ENCODE results near the gene BORCS6. TPM values are rescaled to one million over a fixed set of nuclear protein-coding genes. Genes with fewer than 3 reads are reported as not detected.
A peak's percentile ranks its signal among the peaks of the same experiment; 100 is the strongest.

Gene BORCS6
- total RNA-seq, 1 donor from 2014 or later = 4.3 TPM

- DNase-seq (ENCODE audit: low spot score) = no peak
Measured at GRCh38 chr17:8142887-8143580, 46.9 kb downstream of the BORCS6 start.

GRCh38 chr17:8142158-8142886, 47.7 kb downstream of the BORCS6 start:
- DNase-seq (ENCODE audit: low spot score) = no peak

DNA sequence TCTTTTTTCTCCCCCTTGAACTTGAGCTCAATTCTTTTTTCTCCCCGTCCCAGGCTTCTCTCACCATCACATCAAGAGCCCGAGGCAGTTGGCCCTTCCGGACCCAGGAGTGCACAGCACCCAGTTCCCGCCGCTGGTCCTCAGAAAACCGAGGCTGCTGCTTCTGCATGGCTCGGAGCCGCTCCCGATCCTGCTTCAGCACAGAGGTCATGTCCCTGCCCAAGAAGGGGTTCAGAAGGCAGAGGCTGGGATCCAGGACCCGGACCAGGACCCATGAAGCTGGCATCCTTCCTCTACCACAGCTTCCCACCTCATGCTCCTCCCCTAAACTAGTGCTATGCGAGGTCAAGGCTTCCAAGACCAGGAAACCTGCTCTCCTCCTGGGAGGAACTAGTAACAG, 48.2 kb downstream of the BORCS6 start:
- DNase-seq (ENCODE audit: low spot score) = no peak

DNA sequence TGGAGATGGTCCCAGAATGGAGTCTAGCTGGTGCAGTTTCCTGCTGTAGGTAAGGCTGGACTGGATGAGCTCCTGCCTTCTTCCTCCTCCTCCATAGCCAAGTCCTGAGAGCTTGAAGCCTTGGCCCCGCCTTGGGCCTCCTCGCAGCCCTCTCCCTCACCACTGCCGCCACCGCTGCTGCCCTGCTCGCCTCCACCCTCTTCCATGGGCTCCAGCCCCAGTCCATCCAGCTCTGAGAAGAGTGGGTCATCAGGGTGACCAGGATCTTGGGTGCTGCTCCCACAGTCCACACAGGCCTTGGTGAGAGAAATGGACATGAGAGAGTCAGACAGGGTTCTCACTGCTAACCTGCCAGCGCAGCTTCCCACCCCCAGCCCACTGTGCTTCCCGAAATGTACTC, 48.9 kb downstream of the BORCS6 start:
- no peak for DNase-seq (ENCODE audit: low spot score)

DNA sequence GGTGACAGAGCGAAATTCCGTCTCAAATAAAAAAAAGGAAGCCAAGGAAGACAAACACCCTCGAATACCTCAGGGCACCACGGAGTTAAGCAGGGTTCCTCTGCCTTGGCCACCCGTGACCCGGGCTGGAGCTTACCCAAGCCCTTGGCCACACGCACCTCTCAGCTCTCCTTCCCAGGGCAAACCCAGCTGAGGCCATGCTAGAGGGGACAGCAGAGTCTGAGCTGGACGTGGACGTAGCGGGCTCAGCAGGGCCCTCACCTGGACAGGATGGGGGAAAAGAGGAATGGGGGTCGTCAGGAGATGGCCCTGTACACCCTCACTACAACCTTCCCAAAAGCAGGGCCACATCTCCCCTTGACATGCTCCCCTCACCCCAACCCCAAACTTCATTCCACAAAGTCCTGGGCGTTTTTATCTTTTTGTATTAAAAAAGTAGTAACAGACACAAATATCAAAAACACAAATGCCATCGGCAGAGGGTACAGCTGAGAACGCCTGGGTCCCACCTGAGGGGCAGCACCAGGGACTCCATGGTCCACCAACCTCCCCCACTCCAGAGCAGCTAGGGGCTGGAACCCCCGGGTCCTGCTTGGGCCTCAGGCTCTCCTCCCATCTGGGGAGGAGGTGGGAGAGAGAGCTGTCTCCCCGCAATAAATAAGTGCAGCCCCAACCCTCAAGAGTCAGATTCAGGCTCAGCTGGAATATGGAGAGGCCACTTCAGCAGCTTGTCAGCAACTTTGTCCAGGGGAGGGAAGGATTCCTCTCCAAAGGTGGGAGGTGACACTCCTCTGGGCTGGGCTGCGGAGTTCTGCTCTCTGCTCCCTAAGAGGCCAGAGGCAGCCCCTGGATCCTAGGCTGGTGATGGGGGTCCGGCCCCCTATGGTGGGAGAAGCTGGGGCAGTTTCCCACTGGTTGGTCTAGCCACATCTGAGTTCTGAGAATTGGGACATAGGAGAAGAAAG, 49.6 kb downstream of the BORCS6 start:
- no peak for DNase-seq (ENCODE audit: low spot score)

DNA sequence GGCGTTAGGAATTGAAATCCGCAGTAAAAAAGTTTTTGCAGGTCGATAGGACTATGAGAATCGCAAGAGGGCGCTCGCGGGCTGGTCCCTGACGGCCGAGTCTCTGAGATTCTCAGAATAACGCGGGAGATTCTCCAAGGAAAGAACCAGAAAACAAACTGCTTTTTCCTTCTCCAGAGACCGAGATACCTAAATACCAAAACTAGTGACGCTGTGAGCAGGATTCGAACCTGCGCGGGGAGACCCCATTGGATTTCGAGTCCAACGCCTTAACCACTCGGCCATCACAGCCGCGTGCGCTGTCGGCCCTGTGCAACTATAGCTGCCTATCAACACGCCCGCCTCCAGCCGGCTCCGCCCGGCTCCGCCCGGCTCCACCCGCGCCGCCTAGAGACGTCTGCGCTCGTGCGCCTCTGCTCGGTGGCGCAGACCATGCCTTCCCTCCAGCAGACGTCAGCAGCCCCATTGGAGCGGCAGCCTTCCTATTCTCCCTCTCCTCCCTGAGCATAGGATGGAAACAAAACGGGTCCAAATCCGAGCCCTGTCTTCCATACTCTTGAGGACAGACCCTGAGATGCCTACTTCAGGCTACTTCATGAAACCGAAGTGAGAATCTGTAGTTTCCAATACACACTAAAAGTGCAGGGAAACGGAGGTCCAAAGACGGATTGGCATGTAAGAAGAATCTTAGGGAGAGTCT, 51.2 kb downstream of the BORCS6 start:
- peak; percentile 99 for DNase-seq (ENCODE audit: low spot score)

DNA sequence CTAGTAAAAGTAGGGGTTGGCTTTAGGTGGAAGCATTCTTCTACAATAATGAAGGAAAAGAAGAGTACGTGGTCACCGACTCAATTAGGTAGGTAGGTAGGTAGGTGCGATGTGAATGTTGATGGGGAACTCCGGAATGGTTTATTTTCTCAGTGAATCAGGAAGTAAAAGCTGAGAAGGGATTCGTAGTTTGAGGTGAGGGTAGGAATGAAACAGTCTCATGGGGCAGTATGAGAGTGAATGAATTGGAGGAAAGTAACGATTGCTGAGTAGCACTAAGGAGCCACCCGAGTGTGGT, 51.7 kb downstream of the BORCS6 start:
- no peak for DNase-seq (ENCODE audit: low spot score)

Other genes with a start within 250 kb of the BORCS6 start
- gene GUCY2D, start 187.6 kb downstream of the BORCS6 start, total RNA-seq (ENCODE audit: insufficient read depth, low replicate concordance) = 0.72 TPM
- not detected for gene ALOX15B, start 151.1 kb downstream of the BORCS6 start, total RNA-seq (ENCODE audit: insufficient read depth, low replicate concordance)
- not detected for gene ALOX12B, start 102.5 kb downstream of the BORCS6 start, total RNA-seq (ENCODE audit: insufficient read depth, low replicate concordance)
- not detected for gene ALOXE3, start 71.7 kb downstream of the BORCS6 start, total RNA-seq (ENCODE audit: insufficient read depth, low replicate concordance)
- not detected for gene HES7, start 66.1 kb downstream of the BORCS6 start, total RNA-seq (ENCODE audit: insufficient read depth, low replicate concordance)
- 26.7 TPM for gene PER1, start 37.8 kb downstream of the BORCS6 start, total RNA-seq (ENCODE audit: insufficient read depth, low replicate concordance)
- gene VAMP2, start 27.2 kb downstream of the BORCS6 start, total RNA-seq (ENCODE audit: insufficient read depth, low replicate concordance) = 2.6 TPM
- 30.6 TPM for gene TMEM107, start 13.8 kb downstream of the BORCS6 start, total RNA-seq (ENCODE audit: insufficient read depth, low replicate concordance)
- gene AURKB, start 20.4 kb upstream of the BORCS6 start, total RNA-seq (ENCODE audit: insufficient read depth, low replicate concordance) = 6.7 TPM
- 7.9 TPM for gene CTC1, start 57.9 kb upstream of the BORCS6 start, total RNA-seq (ENCODE audit: insufficient read depth, low replicate concordance)
- 6.0 TPM for gene PFAS, start 59.1 kb upstream of the BORCS6 start, total RNA-seq (ENCODE audit: insufficient read depth, low replicate concordance)
- gene RANGRF, start 98.5 kb upstream of the BORCS6 start, total RNA-seq (ENCODE audit: insufficient read depth, low replicate concordance) = 8.4 TPM
- gene SLC25A35, start 105.2 kb upstream of the BORCS6 start, total RNA-seq (ENCODE audit: insufficient read depth, low replicate concordance) = 0.24 TPM
- 4.6 TPM for gene ARHGEF15, start 120.1 kb upstream of the BORCS6 start, total RNA-seq (ENCODE audit: insufficient read depth, low replicate concordance)
- not detected for gene ODF4, start 149.7 kb upstream of the BORCS6 start, total RNA-seq (ENCODE audit: insufficient read depth, low replicate concordance)
- 3,035 TPM for gene RPL26, start 193.0 kb upstream of the BORCS6 start, total RNA-seq (ENCODE audit: insufficient read depth, low replicate concordance)
- gene RNF222, start 207.6 kb upstream of the BORCS6 start, total RNA-seq (ENCODE audit: insufficient read depth, low replicate concordance) = not detected
- 87.6 TPM for gene NDEL1, start 245.7 kb upstream of the BORCS6 start, total RNA-seq (ENCODE audit: insufficient read depth, low replicate concordance)